Testis (tissue), 3 donors: ENCODE data around the gene LAMP1. TPM values are rescaled to one million over a fixed set of nuclear protein-coding genes. Genes with fewer than 3 reads are reported as not detected.
"Not testable (repeated sequence)": the region's sequence is repeated elsewhere in the genome, so short reads cannot be mapped to it uniquely, and the experiment has no call there.

ENCODE experiments used
- DNase-seq: peaks from one replicate; pipeline ENCODE4 v3.0.0-alpha.2; 2019
- H3K27ac ChIP-seq, 2 donors: fragments of 200-600 bp; sonication (generic); one replicate each; pipeline ENCODE4 v1.5.1; 2019
- H3K27me3 ChIP-seq: fragments of 200-600 bp; sonication (generic); one replicate; pipeline ENCODE4 v1.5.1; 2019
- H3K36me3 ChIP-seq: fragments of 200-600 bp; sonication (generic); one replicate; pipeline ENCODE4 v1.5.1; 2017; ENCODE audit warnings: low read depth; ENCODE audit errors: missing control alignments
- H3K4me1 ChIP-seq: fragments of 200-600 bp; sonication (generic); one replicate; pipeline ENCODE4 v1.5.1; 2019
- H3K4me3 ChIP-seq, 2 donors: fragments of 200-600 bp; sonication (generic); one replicate each; pipeline ENCODE4 v1.5.1; 2017 to 2019
- H3K9me3 ChIP-seq: fragments of 200-600 bp; sonication (generic); one replicate; pipeline ENCODE4 v1.5.1; 2017
- POLR2A ChIP-seq: fragments of 450-650 bp; IDR thresholded peaks from one replicate; pipeline ENCODE4 v1.6.1; 2017; ENCODE audit warnings: antibody characterized with exemption, mild to moderate bottlenecking, moderate library complexity
- WGBS, 2 donors: methylation state at CpG; one replicate each; pipeline ENCODE4 v1.1.5; 2018; 5-methylcytosine and 5-hydroxymethylcytosine counted together
- intact Hi-C: fragments of 100-400 bp; cut with DNase I; formaldehyde crosslinking; loops from one replicate; pipeline ENCODE4 v1.15.1; 2023; ENCODE audit warnings: low total_unique reads
- polyA plus RNA-seq: library from polyadenylated mRNA; stranded (reverse); fragments of 350-450 nt; fragmentation: Illumina TruSeq; extraction: RNeasy Lipid Tissue Mini Kit (QIAGEN cat#74804); gene quantifications from one replicate; pipeline ENCODE4 v1.2.3, GENCODE V29; 2014; ENCODE audit warnings: low read depth, low replicate concordance; ENCODE audit not compliant: insufficient read depth
- total RNA-seq, 2 donors: library from RNA; depleted of rRNA; stranded (reverse); fragments of >200 nt; gene quantifications; one replicate each; pipeline ENCODE4 v1.2.3, GENCODE V29; 2016
- TF ChIP-seq, protein P1 (sequence below), 3 experiments: fragments of 450-650 bp in 2 of 3; fragments of 200-600 bp in 1 of 3; sonication (generic) in 1 of 3; IDR thresholded peaks; one replicate each; pipeline ENCODE4 v1.5.1; 2016 to 2019; ENCODE audit warnings: antibody characterized with exemption in 3 of 3, mild to moderate bottlenecking in 2 of 3, moderate library complexity in 1 of 3

The LAMP1 gene
- total and polyA plus RNA-seq, 3 donors from 2014 or later, result 177 to 254 (median 231) TPM

DNA sequence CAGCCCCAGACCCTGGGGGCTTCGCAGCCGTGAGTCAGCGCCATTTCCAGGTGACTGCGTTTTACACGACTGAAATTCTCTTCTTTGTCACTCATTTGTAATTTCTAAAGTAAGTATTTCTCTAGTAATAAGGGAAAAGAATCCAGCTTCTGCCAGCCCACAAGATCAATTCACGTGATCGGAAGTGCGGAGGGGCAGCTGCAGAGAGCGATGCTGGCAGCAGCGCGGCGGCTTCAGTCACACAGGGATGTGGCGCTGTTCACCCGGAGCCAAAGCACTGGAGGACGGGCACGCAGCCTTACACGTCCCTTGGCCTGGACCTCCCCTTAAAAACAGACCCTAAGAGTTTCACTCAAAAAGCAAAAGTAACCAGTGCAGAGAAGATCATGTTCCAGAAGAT lies 48.4 kb downstream of the LAMP1 start:
- DNase-seq, result no peak
- Histone ChIP-seq H3K27me3 (no peaks in the 10 kb centered on the region), H3K4me3 (no peak overlapping the region), H3K27ac (no peak overlapping the region), H3K4me1 (no peaks in the 10 kb centered on the region), H3K36me3 (no peaks in the 10 kb centered on the region), H3K9me3 (no peaks in the 10 kb centered on the region)
- TF ChIP-seq POLR2A, result no peak
- TF ChIP-seq, protein P1, sequence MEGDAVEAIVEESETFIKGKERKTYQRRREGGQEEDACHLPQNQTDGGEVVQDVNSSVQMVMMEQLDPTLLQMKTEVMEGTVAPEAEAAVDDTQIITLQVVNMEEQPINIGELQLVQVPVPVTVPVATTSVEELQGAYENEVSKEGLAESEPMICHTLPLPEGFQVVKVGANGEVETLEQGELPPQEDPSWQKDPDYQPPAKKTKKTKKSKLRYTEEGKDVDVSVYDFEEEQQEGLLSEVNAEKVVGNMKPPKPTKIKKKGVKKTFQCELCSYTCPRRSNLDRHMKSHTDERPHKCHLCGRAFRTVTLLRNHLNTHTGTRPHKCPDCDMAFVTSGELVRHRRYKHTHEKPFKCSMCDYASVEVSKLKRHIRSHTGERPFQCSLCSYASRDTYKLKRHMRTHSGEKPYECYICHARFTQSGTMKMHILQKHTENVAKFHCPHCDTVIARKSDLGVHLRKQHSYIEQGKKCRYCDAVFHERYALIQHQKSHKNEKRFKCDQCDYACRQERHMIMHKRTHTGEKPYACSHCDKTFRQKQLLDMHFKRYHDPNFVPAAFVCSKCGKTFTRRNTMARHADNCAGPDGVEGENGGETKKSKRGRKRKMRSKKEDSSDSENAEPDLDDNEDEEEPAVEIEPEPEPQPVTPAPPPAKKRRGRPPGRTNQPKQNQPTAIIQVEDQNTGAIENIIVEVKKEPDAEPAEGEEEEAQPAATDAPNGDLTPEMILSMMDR (IDR thresholded peaks at IDR 0.05), result no peak
- intact Hi-C loops, result no loop called here
- WGBS, 2 donors, result 95 to 98% methylated on average over 17 of the region's 17 CpGs

DNA sequence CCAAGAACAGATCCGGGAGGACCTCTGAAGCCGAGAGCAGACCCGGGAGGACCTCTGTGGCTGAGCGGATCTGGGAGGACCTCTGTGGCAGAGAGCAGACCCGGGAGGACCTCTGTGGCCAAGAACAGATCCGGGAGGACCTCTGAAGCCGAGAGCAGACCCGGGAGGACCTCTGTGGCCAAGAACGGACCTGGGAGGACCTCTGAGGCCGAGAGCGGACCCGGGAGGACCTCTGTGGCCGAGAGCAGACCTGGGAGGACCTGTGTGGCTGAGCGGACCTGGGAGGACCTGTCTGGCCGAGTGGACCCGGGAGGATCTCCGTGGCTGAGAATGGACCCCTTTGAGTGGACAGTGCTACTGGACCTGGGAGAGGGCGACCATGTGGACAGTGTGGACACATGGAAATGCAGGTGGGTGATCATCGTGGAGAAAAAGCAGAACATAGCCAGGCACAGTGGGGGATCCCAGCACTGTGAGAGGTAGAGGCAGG lies 50.7 kb downstream of the LAMP1 start:
- H3K4me1 ChIP-seq, H3K4me3 ChIP-seq, H3K9me3 ChIP-seq, DNase-seq, intact Hi-C loops, H3K36me3 ChIP-seq, H3K27me3 ChIP-seq, H3K27ac ChIP-seq: not testable (repeated sequence)
- WGBS, 2 donors, result 89 to 95% methylated on average over 8 to 19 of the region's 19 CpGs

DNA sequence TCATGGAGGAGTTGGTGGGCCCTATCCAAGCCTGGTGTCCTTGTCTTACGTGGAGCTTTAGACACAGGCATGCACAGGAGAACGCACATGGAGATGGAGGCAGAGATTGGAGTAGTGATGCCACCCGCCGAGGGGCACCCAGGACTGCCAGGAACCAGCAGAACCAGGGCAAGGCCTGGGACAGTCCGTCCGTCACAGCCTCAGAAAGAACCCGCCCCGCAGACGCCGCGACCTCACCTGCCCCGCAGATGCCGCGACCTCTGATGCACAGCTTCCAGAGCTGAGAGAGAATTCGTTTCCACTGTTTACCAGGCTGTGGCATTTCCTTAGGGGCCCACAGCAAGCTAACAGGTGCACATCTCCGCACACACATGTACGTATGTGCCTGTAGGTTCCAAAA lies 51.6 kb downstream of the LAMP1 start:
- H3K4me3 ChIP-seq, result no peak overlapping the region
- no peak for TF ChIP-seq POLR2A
- TF ChIP-seq, protein P1 (IDR thresholded peaks at IDR 0.05), result no peak
- WGBS, 2 donors, result 91 to 96% methylated on average over 17 of the region's 17 CpGs
- H3K27ac ChIP-seq, result no peak overlapping the region
- no peaks in the 10 kb centered on the region for H3K27me3 ChIP-seq
- no peak for DNase-seq
- H3K9me3 ChIP-seq, result no peaks in the 10 kb centered on the region
- no peaks in the 10 kb centered on the region for H3K4me1 ChIP-seq
- no peaks in the 10 kb centered on the region for H3K36me3 ChIP-seq
- intact Hi-C loops, result no loop called here

DNA sequence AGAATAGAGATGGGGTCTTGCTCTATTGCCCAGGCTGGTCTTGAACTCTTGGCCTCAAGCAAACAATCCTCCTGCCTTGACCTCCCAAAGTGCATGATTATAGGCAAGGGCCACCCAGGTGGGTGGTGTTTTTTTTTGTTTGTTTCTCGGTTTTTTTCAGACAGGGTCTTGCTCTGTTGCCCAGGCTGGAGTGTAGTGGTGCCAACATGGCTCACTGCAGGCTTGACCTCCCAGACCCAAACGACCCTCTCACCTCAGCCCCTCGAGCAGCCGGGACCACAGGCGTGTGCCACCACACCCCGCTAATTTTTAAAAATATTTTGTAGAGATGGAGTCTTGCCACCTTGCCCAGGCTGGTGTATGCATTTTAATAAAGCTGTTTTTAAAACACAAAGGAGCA lies 52.0 kb downstream of the LAMP1 start:
- H3K27me3 ChIP-seq, result no peaks in the 10 kb centered on the region
- DNase-seq, result no peak
- no peaks in the 10 kb centered on the region for H3K9me3 ChIP-seq
- H3K4me1 ChIP-seq, result no peaks in the 10 kb centered on the region
- TF ChIP-seq, protein P1 (IDR thresholded peaks at IDR 0.05), result no peak
- TF ChIP-seq POLR2A, result no peak
- H3K36me3 ChIP-seq, result no peaks in the 10 kb centered on the region
- H3K4me3 ChIP-seq, result no peak overlapping the region
- intact Hi-C loops, result no loop called here
- 87 to 92% methylated on average over 6 of the region's 6 CpGs for WGBS, 2 donors
- no peak overlapping the region for H3K27ac ChIP-seq

DNA sequence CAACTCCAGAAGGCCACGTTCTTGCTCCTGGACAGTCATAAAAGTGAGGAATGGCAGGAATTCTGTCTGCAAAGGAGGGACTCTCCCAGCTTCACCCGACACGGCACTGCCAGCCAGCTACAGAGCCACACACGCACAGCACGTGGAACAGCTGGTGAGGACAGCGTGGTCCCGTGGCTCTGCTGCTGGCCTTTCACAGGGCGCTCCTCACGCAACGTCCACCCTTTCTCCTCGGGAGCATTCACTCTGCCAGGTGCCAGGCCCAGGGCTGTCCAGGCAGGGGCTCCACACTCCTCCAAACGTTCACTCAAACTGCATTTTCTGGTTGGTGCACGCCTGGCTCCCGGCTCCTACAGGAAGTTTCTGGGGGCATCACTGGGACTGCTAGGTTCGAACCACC lies 52.5 kb downstream of the LAMP1 start:
- intact Hi-C loops, result no loop called here
- no peaks in the 10 kb centered on the region for H3K36me3 ChIP-seq

More for the DNA sequence above, 52.5 kb downstream of the LAMP1 start:
- no peaks in the 10 kb centered on the region for H3K9me3 ChIP-seq
- no peak overlapping the region for H3K4me3 ChIP-seq
- no peaks in the 10 kb centered on the region for H3K27me3 ChIP-seq
- H3K4me1 ChIP-seq, result no peaks in the 10 kb centered on the region
- no peak overlapping the region for H3K27ac ChIP-seq
- DNase-seq, result no peak
- no peak for TF ChIP-seq POLR2A
- TF ChIP-seq, protein P1 (IDR thresholded peaks at IDR 0.05), result no peak
- WGBS, 2 donors, result 93 to 94% methylated on average over 13 to 15 of the region's 15 CpGs
